HG03175 (cell line): ENCODE measurements around the gene FAM83F.
"Not testable (repeated sequence)": the region's sequence is repeated elsewhere in the genome, so short reads cannot be mapped to it uniquely, and the experiment has no call there.

Experiments used
- ATAC-seq: cut with Tn5 transposase; IDR thresholded peaks from one replicate; pipeline ENCODE4 v1.9.1; 2021; ENCODE audit warnings: mild to moderate bottlenecking, moderate library complexity; ENCODE audit not compliant: unreplicated experiment

FAM83F gene

GRCh38 chr22:40009951-40010671 lies 15.4 kb downstream of the FAM83F start:
- no peak for ATAC-seq

- ATAC-seq, result no peak
Measured at GRCh38 chr22:40010746-40011145, 16.0 kb downstream of the FAM83F start.

- ATAC-seq, result no peak
Measured at GRCh38 chr22:40014667-40015248, 20.0 kb downstream of the FAM83F start.

GRCh38 chr22:40015358-40015976 lies 20.7 kb downstream of the FAM83F start:
- ATAC-seq, result no peak

GRCh38 chr22:40018051-40018450 lies 23.3 kb downstream of the FAM83F start:
- ATAC-seq, result no peak

- no peak for ATAC-seq
Measured at GRCh38 chr22:40019100-40019499, 24.3 kb downstream of the FAM83F start.

GRCh38 chr22:40020956-40021355 lies 26.2 kb downstream of the FAM83F start:
- no peak for ATAC-seq

- ATAC-seq, result no peak
Measured at GRCh38 chr22:40021401-40022000, 26.7 kb downstream of the FAM83F start.

GRCh38 chr22:40022536-40023240 lies 27.9 kb downstream of the FAM83F start:
- no peak for ATAC-seq

- no peak for ATAC-seq
Measured at GRCh38 chr22:40023341-40023841, 28.6 kb downstream of the FAM83F start.

GRCh38 chr22:40024201-40025061 lies 29.7 kb downstream of the FAM83F start:
- no peak for ATAC-seq

GRCh38 chr22:40025062-40025379 lies 30.3 kb downstream of the FAM83F start:
- ATAC-seq, result not testable (repeated sequence)

- no peak for ATAC-seq
Measured at GRCh38 chr22:40025856-40026255, 31.1 kb downstream of the FAM83F start.

GRCh38 chr22:40026641-40027040 lies 31.9 kb downstream of the FAM83F start:
- ATAC-seq, result no peak

- ATAC-seq, result no peak
Measured at GRCh38 chr22:40027191-40028097, 32.7 kb downstream of the FAM83F start.

GRCh38 chr22:40028098-40028425 lies 33.3 kb downstream of the FAM83F start:
- no peak for ATAC-seq

- no peak for ATAC-seq
Measured at GRCh38 chr22:40029189-40029890, 34.6 kb downstream of the FAM83F start.

GRCh38 chr22:40030026-40030757 lies 35.4 kb downstream of the FAM83F start:
- ATAC-seq, result no peak
